H1 (cell line): ENCODE data around the gene CTIF. TPM values are rescaled to one million over a fixed set of nuclear protein-coding genes. Genes with fewer than 3 reads are reported as not detected.

Source experiments
- BRCA1 ChIP-seq: IDR thresholded peaks from 2 replicates; pipeline ENCODE4 v1.6.1; 2012; ENCODE audit warnings: low read depth, low read length, improper control_type of control experiment
- SP2 ChIP-seq: IDR thresholded peaks from 2 replicates; pipeline ENCODE4 v1.6.1; 2012; ENCODE audit warnings: mild to moderate bottlenecking, low read length, inconsistent platforms
- polyA plus RNA-seq, 7 experiments: library from polyadenylated mRNA; depleted of rRNA in 3 of 7; stranded (reverse) in 5 of 7; unstranded in 2 of 7; fragments of >200 nt in 5 of 7; fragments of 200-250 nt in 2 of 7; gene quantifications; 1 replicate in 5 of 7; 2 replicates in 1 of 7; 4 replicates in 1 of 7; pipeline versions ENCODE4 v1.2.1 to v1.2.3, GENCODE V29; 2011 to 2013; ENCODE audit warnings: missing spikeins in 2 of 7, mixed read lengths in 2 of 7
- total RNA-seq: library from RNA; stranded (reverse); fragmentation: NEBNext Ultra II Directional; extraction: Animal tissue kit (Norgen Biotek cat#: 25700); gene quantifications from 2 replicates; pipeline ENCODE4 v1.2.1, GENCODE V29; 2021
- TF ChIP-seq, protein P1 (sequence below): fragments of 300-600 bp; sonication (generic); IDR thresholded peaks from 2 replicates; pipeline ENCODE4 v1.7.1; 2012; ENCODE audit warnings: low read length, moderate library complexity, mild to moderate bottlenecking, inconsistent platforms; ENCODE audit not compliant: insufficient replicate concordance

Gene CTIF
- total and polyA plus RNA-seq, 2 of the 8 experiments (the other 6 are each of a cell fraction or from before 2014, with no cell fraction given): 9.0 to 17.8 TPM

DNA sequence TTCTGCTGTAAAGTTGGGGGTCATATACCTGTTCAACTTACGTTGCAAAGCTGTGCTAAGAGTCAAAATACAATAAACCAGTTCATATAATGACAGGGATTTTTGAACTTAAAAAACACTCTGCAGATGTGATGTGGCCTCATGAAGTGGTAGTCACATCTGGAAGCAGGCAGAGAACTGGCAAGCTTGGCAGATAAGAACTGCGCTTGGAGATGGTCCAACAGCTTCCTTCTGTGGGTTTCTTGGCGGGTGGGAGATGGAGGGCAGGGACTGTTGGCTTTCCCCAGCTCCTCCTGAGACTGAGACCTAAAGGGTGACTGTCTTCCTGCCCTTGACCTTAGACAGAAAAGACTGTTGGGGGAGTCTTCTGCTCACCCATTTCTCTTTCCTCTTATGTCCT is 140.4 kb downstream of the CTIF start (continued):
- TF ChIP-seq, protein P1, sequence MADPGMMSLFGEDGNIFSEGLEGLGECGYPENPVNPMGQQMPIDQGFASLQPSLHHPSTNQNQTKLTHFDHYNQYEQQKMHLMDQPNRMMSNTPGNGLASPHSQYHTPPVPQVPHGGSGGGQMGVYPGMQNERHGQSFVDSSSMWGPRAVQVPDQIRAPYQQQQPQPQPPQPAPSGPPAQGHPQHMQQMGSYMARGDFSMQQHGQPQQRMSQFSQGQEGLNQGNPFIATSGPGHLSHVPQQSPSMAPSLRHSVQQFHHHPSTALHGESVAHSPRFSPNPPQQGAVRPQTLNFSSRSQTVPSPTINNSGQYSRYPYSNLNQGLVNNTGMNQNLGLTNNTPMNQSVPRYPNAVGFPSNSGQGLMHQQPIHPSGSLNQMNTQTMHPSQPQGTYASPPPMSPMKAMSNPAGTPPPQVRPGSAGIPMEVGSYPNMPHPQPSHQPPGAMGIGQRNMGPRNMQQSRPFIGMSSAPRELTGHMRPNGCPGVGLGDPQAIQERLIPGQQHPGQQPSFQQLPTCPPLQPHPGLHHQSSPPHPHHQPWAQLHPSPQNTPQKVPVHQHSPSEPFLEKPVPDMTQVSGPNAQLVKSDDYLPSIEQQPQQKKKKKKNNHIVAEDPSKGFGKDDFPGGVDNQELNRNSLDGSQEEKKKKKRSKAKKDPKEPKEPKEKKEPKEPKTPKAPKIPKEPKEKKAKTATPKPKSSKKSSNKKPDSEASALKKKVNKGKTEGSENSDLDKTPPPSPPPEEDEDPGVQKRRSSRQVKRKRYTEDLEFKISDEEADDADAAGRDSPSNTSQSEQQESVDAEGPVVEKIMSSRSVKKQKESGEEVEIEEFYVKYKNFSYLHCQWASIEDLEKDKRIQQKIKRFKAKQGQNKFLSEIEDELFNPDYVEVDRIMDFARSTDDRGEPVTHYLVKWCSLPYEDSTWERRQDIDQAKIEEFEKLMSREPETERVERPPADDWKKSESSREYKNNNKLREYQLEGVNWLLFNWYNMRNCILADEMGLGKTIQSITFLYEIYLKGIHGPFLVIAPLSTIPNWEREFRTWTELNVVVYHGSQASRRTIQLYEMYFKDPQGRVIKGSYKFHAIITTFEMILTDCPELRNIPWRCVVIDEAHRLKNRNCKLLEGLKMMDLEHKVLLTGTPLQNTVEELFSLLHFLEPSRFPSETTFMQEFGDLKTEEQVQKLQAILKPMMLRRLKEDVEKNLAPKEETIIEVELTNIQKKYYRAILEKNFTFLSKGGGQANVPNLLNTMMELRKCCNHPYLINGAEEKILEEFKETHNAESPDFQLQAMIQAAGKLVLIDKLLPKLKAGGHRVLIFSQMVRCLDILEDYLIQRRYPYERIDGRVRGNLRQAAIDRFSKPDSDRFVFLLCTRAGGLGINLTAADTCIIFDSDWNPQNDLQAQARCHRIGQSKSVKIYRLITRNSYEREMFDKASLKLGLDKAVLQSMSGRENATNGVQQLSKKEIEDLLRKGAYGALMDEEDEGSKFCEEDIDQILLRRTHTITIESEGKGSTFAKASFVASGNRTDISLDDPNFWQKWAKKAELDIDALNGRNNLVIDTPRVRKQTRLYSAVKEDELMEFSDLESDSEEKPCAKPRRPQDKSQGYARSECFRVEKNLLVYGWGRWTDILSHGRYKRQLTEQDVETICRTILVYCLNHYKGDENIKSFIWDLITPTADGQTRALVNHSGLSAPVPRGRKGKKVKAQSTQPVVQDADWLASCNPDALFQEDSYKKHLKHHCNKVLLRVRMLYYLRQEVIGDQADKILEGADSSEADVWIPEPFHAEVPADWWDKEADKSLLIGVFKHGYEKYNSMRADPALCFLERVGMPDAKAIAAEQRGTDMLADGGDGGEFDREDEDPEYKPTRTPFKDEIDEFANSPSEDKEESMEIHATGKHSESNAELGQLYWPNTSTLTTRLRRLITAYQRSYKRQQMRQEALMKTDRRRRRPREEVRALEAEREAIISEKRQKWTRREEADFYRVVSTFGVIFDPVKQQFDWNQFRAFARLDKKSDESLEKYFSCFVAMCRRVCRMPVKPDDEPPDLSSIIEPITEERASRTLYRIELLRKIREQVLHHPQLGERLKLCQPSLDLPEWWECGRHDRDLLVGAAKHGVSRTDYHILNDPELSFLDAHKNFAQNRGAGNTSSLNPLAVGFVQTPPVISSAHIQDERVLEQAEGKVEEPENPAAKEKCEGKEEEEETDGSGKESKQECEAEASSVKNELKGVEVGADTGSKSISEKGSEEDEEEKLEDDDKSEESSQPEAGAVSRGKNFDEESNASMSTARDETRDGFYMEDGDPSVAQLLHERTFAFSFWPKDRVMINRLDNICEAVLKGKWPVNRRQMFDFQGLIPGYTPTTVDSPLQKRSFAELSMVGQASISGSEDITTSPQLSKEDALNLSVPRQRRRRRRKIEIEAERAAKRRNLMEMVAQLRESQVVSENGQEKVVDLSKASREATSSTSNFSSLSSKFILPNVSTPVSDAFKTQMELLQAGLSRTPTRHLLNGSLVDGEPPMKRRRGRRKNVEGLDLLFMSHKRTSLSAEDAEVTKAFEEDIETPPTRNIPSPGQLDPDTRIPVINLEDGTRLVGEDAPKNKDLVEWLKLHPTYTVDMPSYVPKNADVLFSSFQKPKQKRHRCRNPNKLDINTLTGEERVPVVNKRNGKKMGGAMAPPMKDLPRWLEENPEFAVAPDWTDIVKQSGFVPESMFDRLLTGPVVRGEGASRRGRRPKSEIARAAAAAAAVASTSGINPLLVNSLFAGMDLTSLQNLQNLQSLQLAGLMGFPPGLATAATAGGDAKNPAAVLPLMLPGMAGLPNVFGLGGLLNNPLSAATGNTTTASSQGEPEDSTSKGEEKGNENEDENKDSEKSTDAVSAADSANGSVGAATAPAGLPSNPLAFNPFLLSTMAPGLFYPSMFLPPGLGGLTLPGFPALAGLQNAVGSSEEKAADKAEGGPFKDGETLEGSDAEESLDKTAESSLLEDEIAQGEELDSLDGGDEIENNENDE: no peak
- no peak for TF ChIP-seq SP2
- TF ChIP-seq BRCA1: no peak
- TF ChIP-seq, all 59 proteins: peak for 0
